GM12891 (cell line): ENCODE data around the gene FGG.

Experiments
- DNase-seq: peaks from one replicate; pipeline ENCODE4 v3.0.0; 2011; ENCODE audit warnings: low spot score; ENCODE audit not compliant: insufficient read length
- FAIRE-seq: peaks from 2 replicates; lab custom pipeline; 2011; peaks lifted over from hg19 to GRCh38; lab: Jason Lieb, UNC
- PAX5 ChIP-seq: IDR thresholded peaks from 2 replicates; pipeline ENCODE4 v1.6.1; 2011; ENCODE audit warnings: low read length, moderate library complexity, mild to moderate bottlenecking; ENCODE audit not compliant: insufficient read depth, severe bottlenecking
- POLR2A ChIP-seq: IDR thresholded peaks from 2 replicates; pipeline ENCODE4 v1.6.1; 2011; ENCODE audit warnings: low read depth, low read length, control low read depth
- POLR2AphosphoS5 ChIP-seq: IDR thresholded peaks from 2 replicates; pipeline ENCODE4 v1.6.1; 2011; ENCODE audit warnings: low read depth, low read length, control low read depth
- POU2F2 ChIP-seq: IDR thresholded peaks from 2 replicates; pipeline ENCODE4 v1.6.1; 2011; ENCODE audit warnings: low read depth, mild to moderate bottlenecking, control low read depth, low read length, moderate library complexity
- SPI1 ChIP-seq: IDR thresholded peaks from 2 replicates; pipeline ENCODE4 v1.6.1; 2011; ENCODE audit warnings: low read depth, low read length, control low read depth
- TAF1 ChIP-seq: IDR thresholded peaks from 2 replicates; pipeline ENCODE4 v1.6.1; 2011; ENCODE audit warnings: low read depth, low read length, control low read depth

The FGG gene

DNA sequence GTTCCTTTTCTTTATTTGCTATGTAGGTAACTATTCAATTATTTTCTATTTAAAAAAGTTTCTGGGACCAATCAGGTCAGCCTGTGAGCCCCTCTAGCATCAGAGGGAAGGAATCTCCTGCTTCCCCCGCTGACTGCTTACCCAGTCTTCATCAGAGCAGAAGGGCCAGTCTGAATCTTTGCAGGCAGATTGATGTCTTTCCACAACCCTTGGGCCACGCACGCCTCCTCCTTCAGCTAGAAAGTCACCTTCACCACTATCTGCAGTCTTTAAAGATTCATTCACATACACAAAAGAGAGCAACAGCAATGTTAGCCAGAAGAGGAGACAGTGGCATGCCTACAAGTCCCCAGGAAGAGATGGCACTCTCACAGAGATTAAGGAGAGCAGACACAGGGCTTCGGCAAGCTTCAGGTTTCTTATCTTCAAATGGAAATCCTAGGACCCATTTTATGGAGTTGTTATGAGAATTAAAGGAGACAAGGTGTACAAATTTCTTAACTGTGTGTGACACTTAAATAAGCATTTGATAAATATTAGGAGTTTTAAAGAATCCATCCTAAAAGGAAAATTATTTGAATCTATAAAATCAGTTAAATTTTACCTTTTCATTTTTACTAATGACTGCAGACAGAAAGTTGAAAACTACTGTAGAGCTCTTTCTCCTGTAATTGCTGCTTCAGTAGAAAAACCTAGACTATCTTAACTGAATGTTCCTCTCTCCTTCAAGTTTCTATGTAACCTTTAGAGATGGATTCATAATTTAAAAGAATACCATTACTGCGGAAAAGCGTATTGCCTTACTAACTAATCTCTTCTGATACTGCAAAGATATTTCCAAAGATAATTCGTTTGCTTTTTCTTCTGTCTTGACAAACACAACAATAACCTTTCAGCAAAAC is 22.9 kb downstream of the FGG start:
- no peak for TF ChIP-seq POLR2A
- no peak for TF ChIP-seq SPI1
- no peak for TF ChIP-seq POU2F2
- TF ChIP-seq TAF1 = no peak
- no peak for TF ChIP-seq PAX5
- TF ChIP-seq POLR2AphosphoS5 = no peak
- no peak for FAIRE-seq
- no peak for DNase-seq

DNA sequence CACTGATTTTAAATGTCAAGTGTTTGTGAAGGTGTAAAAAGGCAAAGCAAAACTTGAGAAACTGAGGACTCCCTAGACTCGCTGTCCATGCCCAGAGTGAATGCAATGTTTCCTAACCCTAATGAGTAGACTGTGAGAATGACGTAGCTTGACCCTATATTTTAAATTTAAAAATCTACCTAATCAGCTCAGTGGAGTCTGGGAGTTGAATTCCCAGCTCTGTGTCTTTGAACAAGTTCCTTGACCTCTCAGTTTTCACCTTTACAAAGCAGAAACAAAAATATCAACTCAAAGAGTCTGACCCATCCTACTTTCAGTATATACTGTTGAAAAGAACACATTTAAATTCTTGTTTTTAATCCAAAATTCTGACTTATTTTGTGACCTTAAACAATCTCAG is 24.3 kb downstream of the FGG start:
- FAIRE-seq (no peak), DNase-seq (no peak)
- TF ChIP-seq POLR2AphosphoS5 = no peak
- no peak for TF ChIP-seq TAF1
- no peak for TF ChIP-seq POLR2A
- no peak for TF ChIP-seq SPI1
- TF ChIP-seq PAX5 = no peak
- no peak for TF ChIP-seq POU2F2

DNA sequence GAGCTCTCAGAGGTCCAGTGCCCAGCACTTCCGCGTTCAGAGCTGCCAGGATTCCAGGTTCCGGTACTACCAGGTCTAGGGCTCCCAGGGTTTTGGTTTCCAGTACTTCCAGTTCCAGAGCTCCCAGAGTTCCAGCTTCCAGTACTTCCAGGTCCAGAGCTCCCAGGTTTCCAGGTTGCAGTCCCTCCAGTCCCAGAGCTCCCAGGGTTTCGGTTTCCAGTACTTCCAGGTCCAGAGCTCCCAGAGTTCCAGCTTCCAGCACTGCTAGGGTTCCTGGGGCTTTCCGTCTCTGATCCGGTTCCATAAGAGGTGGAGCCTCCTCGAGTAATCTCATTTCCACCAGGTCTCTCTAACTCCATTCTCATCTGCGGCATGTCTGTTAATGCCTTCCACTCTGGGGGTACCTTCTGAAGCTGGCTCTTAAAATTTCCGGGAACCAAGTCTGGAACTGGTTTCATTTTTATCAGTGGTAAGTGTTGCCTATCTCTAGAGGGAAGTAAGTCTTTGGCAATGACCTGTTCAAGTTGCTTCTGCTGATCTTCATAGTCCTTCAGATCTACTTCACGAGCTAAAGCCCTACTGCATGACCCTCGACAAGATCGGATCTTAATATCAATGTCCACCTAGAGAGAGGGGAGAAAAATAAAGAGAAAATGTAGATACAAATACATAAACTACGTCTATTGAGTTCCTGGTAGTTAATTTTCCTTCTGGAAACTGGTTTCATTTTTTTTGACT is 26.0 kb downstream of the FGG start:
- no peak for TF ChIP-seq TAF1
- no peak for TF ChIP-seq POU2F2
- no peak for TF ChIP-seq PAX5
- no peak for TF ChIP-seq SPI1
- TF ChIP-seq POLR2A = no peak
- no peak for TF ChIP-seq POLR2AphosphoS5
- DNase-seq = no peak
- no peak for FAIRE-seq

DNA sequence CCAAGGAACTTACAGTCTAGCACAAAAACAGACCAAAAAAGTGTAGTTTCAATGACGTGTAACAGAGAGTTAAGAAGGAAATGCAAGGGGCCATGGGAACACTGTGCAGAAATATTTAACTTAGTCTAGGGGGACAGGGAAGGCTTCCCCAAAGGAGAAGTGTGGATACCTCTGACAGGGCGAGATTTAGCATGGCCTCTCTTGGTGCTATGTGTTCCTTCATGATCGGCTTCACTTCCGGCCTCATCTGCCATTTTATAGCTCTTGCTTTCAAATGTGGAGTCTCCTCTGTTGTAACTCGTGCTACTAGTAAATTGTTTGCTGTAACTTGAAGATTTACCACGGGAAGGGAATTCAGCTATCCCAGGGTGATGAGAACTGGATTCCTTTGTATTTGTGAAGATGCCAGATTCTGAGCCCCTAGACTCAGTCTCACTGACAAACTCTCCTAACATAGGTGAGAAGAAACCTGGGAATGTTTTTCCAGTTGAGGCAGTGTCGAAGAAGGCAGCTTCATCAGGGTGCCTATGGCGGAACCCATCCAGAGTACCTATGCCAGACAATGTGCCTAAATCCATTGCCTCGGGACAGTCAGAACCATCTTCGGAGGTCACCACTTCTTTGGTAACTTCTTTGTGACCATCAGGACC is 27.0 kb downstream of the FGG start:
- FAIRE-seq = no peak
- no peak for DNase-seq
- TF ChIP-seq TAF1 (no peak), POU2F2 (no peak), SPI1 (no peak), PAX5 (no peak), POLR2AphosphoS5 (no peak)

DNA sequence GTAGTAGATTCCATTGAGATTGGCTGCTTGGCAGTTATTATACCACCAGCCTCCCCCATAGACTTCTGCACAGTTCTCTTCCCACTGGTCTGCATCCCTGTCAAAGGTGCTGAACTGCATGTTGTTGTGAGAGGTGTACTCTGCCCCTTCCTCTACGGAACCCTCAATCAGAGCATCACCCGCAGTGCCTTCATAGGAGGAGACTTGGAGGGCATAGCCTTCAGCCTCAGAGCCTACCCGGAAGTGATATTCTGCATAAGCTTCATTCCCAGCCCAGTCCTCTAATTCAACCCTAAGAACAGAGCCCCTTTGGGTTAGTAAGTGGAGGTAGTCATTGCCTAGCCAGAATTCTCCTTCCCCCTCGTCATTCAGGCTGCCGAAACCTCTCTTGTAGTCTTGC is 28.2 kb downstream of the FGG start:
- no peak for FAIRE-seq
- no peak for DNase-seq
- TF ChIP-seq POLR2AphosphoS5 (no peak), SPI1 (no peak), PAX5 (no peak), POU2F2 (no peak), TAF1 (no peak), POLR2A (no peak)

DNA sequence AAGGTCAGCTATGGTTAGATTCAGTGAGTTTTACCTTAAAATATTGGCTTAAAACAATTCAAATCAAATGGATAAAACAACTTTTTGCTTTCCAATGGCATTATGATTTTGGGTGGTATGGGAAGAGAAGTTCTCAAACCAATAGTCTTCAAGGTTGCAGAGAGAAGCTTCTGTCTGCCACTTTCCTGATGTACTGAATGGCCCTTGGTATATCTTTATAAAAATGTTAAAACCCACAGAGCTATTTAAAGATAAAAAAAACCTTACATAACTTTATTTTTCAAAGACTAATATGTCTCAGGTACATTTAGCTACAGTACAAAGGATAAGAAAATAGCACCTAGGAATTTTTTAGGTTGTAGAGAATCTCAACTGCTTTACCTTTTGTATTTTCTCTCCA is 28.8 kb downstream of the FGG start:
- TF ChIP-seq POU2F2 (no peak), PAX5 (no peak), SPI1 (no peak), POLR2AphosphoS5 (no peak), POLR2A (no peak), TAF1 (no peak)
- FAIRE-seq = no peak
- no peak for DNase-seq

DNA sequence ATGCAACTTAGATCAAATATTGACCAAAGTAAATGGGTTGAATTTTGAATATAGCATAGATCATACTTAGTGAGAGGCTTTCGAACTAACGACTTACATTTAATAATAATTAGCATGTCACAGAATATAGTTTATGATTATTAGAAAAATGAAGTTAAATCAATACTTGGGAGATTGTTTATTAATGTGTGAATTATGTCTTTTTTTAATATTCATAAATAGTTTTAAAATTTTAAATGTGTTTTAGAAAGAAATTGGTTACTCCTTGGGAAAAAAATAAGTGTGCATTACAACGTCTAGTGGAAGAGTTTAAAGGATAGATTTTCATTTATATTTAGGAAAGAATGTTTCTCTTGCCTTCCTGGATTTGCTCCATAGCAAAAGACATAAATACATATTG is 29.2 kb downstream of the FGG start:
- TF ChIP-seq SPI1 = no peak
- FAIRE-seq = no peak
- no peak for DNase-seq

DNA sequence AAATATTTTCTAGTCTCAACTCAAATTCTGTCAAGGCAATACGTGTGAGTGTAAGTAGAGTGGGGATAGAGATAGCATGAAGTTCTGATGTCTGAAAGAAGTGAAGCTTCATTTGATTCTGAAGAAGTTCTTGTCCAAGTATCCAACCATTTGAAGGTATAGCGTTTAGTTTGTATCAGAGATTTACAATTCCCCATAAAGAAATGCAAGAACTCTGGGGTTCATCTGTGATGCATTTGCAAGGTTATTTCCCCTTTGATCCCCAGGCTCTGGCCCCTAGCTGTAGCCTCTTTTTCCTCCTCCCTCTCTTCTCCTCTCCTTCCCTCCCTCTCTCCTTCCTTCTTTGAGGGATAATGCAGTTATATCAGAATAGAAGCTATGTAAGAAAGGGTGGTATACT is 29.7 kb downstream of the FGG start:
- TF ChIP-seq SPI1 (no peak), POLR2A (no peak), TAF1 (no peak), POU2F2 (no peak), POLR2AphosphoS5 (no peak), PAX5 (no peak)
- DNase-seq = no peak
- no peak for FAIRE-seq

DNA sequence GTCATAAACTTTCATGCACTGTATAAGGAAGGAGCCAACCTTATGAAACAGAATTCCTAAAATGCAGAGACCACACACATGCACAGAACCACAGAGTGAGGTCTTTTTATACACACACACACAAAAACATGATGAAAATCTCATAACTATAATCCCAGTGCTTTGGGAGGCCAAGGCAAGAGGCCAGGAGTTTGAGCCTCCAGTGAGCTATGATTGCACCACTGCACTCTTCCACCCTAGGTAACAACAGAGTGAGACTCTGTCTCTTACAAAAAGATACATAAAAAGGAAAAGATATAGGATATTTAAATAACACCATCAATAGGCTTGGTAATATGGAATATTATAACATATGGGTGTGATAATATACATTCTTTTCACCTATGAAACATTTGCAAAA is 32.5 kb downstream of the FGG start:
- no peak for FAIRE-seq
- no peak for DNase-seq

More for the DNA sequence above, 32.5 kb downstream of the FGG start:
- TF ChIP-seq PAX5 (no peak), TAF1 (no peak), SPI1 (no peak), POLR2A (no peak), POLR2AphosphoS5 (no peak), POU2F2 (no peak)
